Stimulated activated CD4-positive, alpha-beta T cell treated with anti-CD3 and anti-CD28 coated beads, Interleukin-1b, Interleukin-23, amount 100 ng/mL, for 4 hours (primary cell): ENCODE results near the gene POP5.
"Not testable (repeated sequence)": the region's sequence is repeated elsewhere in the genome, so short reads cannot be mapped to it uniquely, and the experiment has no call there.

ENCODE experiments used
- DNase-seq, 2 donors: peaks; one replicate each; pipeline ENCODE4 v3.0.0-alpha.2; 2020; ENCODE audit warnings: low read depth in 2 of 2

POP5 gene

GRCh38 chr12:120538281-120539156, 42.7 kb downstream of the POP5 start:
- no peak for DNase-seq

- DNase-seq, result no peak
Measured at GRCh38 chr12:120537856-120538220, 43.4 kb downstream of the POP5 start.

GRCh38 chr12:120536064-120536791, 45.0 kb downstream of the POP5 start:
- no peak for DNase-seq

GRCh38 chr12:120534703-120535655, 46.2 kb downstream of the POP5 start:
- peak in 1 of 2 donors; percentile 42 for DNase-seq

GRCh38 chr12:120534203-120534702, 46.9 kb downstream of the POP5 start, which contains the start of gene RNF10:
RNF10 (plus strand) TSS chr12:120534356; CDS start chr12:120534812, 456 bp downstream.
- DNase-seq, result peak; percentile 50 to 65

GRCh38 chr12:120532701-120533238, 48.4 kb downstream of the POP5 start:
- no peak for DNase-seq

GRCh38 chr12:120530418-120530761, 50.8 kb downstream of the POP5 start:
- DNase-seq, result not testable (repeated sequence)

- no peak for DNase-seq
Measured at GRCh38 chr12:120529641-120530417, 51.4 kb downstream of the POP5 start.

- DNase-seq, result peak; percentile 74 to 76
Measured at GRCh38 chr12:120528861-120529525, 52.2 kb downstream of the POP5 start, which contains the start of gene COQ5. COQ5 (minus strand) TSS chr12:120529158; CDS start chr12:120529141, 17 bp downstream.
